Epithelial cell of esophagus (primary cell): ENCODE data around the gene PLXND1.

Experiments
- DNase-seq: peaks from one replicate; pipeline ENCODE4 v3.0.0; 2010; ENCODE audit warnings: low read depth
- H3K4me3 ChIP-seq: 2 replicates; pipeline ENCODE4 v1.5.1; 2011; ENCODE audit warnings: mild to moderate bottlenecking, low read length, control low read depth
- TF ChIP-seq, protein P1 (sequence below): IDR thresholded peaks from 2 replicates; pipeline ENCODE4 v1.5.1; 2011; ENCODE audit warnings: low read depth, mild to moderate bottlenecking, low read length, control low read depth, inconsistent platforms; ENCODE audit not compliant: insufficient read depth; ENCODE audit errors: missing control alignments

The PLXND1 gene

DNA sequence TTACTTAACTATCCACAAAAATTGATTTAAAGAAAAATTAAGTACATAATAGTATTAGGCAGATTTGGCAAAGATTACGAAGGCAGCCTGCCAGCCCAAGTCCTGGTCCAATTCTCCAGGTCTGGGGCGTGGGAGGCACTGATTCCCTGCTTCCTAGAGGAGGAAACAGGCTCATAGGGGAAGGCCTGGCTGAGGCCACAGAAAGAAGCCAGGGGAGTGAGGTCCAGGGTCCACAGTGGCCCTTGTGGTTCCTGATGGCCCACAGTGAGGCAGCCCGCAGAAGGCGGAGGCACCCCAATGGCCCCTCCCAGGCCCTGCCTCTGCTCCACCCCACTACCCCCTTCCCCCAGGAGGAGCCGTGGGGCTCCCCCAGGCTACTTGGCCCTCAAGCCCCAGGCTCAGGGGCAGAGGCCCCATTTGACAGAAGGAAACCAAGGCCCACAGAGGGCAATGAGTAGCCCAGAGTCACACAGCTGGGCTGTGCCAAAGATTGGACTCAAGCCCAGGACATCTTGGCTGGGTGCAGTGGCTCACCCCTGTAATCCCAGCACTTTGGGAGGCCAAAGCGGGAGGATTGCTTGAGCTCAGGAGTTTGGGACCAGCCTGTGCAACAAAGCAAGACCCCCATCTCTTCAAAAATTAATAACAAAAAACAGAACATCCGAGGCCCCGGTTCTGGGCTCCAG lies 42.5 kb downstream of the PLXND1 start:
- no peak overlapping the region for H3K4me3 ChIP-seq
- TF ChIP-seq, protein P1, sequence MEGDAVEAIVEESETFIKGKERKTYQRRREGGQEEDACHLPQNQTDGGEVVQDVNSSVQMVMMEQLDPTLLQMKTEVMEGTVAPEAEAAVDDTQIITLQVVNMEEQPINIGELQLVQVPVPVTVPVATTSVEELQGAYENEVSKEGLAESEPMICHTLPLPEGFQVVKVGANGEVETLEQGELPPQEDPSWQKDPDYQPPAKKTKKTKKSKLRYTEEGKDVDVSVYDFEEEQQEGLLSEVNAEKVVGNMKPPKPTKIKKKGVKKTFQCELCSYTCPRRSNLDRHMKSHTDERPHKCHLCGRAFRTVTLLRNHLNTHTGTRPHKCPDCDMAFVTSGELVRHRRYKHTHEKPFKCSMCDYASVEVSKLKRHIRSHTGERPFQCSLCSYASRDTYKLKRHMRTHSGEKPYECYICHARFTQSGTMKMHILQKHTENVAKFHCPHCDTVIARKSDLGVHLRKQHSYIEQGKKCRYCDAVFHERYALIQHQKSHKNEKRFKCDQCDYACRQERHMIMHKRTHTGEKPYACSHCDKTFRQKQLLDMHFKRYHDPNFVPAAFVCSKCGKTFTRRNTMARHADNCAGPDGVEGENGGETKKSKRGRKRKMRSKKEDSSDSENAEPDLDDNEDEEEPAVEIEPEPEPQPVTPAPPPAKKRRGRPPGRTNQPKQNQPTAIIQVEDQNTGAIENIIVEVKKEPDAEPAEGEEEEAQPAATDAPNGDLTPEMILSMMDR: no peak
- no peak for DNase-seq

DNA sequence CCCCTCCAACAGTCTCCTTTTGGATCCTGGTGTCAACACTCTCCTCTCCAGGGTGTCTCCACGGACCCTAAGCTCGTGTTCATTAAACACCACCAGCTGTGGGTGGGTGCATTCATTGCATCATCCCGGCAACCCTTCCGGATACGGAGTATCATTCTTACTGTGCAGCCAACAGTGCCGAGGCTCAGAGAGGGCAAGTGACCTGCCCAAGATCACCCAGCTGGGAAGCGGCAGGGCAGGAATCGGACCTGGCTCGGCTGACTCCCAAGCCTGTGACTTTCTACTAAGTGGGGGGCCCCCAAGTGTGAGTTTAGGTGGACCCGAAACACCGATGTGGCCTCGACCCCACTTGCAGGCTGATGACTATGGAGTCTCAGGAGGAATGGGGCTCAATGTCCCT lies 43.1 kb downstream of the PLXND1 start:
- DNase-seq: no peak
- H3K4me3 ChIP-seq: no peak overlapping the region
- TF ChIP-seq, protein P1: no peak

DNA sequence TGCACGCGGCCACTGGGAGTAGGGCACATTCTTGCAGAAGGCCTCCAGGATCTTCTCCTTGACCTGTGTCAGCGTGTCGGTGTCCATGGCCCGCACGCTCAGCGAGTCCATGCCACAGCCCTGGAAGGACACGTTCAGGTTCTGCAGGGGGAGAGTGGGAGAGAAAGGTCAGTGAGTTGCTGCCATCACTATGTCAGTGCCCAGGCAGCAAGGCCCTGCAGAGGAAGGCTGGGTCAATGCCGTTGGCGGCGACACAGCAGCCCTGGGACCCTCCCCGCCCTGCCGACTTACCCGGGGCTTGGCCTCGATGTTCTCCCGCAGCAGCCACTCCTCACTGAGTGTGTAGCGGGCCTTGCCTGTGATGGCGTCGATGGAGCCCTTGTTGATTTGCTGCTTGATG lies 43.7 kb downstream of the PLXND1 start:
- DNase-seq: no peak
- no peak overlapping the region for H3K4me3 ChIP-seq
- TF ChIP-seq, protein P1: no peak

DNA sequence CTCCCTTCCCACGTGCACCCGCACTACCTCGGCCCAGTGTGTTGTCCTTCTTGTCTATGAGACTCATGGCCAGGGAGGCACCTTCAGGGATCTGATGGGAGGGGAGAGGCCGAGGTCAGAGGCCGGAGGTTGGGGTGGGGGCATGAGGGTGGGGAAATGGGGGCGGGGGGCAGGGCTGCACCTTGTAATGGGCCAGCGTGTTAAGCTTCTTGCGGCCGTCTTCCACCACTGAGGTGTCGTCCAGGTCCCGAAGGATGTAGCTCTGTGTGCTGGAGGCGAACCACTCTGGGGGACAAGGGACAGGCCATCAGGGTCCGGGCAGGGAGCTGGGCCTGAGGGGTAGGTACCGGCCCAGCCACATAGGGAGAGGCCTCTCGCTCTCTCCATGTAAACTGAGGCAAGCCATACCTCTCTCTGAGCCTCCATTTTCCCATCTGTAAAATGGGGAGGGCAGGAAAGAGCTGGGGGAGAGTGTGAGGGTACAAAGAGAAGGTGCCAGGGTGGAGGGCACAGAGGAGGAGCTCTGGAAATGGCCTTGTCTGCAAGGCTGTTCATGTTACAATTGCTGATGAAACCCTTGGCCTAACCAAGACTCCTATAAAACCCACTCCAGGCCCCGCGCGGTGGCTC lies 44.7 kb downstream of the PLXND1 start:
- TF ChIP-seq, protein P1: no peak
- DNase-seq: no peak
- H3K4me3 ChIP-seq: no peak overlapping the region

DNA sequence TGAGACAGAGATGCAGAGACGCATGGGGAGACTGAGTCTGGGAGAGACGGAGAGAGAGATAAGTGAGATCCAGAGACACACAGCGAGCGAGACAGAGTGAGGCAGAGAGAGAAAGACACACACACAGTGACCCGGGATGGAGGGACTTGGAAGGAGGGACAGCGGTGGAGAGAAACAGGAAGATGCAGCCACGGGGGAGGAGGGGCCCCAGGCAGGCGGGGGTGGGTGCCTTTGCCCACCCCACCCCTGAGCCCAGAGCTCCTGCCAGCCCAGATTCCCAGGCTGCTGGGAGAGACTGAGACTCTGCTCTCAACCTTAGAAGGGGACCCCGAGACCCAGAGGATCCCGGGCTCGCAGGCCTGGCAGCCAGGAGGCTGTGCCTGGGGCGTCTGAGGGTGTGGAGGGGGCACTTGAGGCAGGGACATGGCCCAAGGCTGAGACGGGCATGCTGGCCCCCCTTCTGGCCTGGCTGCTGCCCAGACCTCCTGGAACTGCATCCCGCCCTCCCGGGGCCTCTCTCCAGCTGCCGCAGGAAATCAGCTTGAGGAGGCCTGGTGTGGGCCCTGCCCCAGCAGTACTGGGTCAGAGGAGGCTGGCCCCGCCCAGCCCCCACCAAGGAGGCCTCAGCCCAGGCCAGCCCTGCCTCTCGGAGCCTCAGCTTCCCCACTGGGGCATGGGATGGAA lies 45.4 kb downstream of the PLXND1 start:
- no peak for DNase-seq
- TF ChIP-seq, protein P1: no peak
- no peak overlapping the region for H3K4me3 ChIP-seq

DNA sequence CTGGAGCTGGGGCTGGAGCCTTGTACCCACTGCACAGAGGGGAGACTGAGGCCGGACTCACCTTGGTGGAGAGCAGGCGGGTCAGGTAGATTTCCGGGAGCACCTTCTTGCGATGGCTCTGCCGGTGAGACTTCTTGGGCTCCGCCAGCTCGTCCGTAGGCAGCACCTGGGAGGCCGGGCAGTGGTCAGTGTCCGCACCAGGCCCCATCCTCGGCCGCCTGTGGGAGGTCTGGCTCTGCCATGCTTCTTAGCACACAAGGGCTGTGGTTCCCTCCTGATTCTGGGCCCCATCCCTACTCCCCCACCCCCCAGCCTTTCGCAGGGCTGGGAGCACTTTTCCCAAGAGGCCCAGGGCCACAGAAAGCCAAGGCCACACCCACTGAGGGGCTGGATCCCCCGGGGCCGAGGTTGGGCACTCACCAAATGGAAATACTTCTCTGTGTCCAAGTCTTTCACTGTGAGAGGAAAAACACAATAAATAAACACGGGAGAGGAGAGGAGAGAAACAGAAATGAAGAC lies 46.1 kb downstream of the PLXND1 start:
- TF ChIP-seq, protein P1: no peak
- no peak for DNase-seq
- no peak overlapping the region for H3K4me3 ChIP-seq
